Measurements from ENCODE around the gene PRPS1L1.

DNA sequence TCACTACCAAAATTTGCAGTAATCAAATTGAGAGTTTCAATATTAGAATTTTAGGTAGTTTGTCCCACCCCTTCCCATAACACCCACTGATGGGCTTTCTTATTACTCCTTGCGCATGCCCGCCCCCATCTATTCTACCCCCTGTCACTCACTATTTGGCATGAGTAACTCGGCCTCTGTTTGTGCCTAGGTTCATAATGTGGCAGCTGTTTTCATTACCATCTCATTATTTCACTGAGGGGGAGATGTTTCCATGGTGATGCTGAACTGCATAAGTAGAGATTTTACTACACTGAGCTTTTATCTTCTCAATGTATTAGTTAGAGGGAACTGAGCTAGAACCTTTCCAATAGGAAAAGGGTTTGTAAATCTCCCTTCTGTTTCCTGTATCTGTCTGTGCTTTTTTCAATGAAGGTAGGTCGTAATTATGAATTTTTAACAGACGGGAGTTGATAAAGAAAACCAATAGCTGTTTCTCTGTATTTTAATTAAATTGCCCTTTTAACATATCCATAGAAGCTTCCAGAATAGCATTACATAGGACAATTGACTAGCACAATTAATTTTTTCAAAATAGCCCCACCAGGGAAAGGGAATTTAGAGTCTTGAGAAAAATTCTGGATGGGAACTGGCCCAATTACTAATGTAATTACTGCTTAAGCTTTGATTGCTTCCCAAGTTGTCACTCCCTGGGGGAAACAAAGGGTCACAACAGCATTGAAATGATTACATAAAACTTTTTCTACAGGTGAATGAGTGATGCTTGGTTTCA, 33.4 kb downstream of the PRPS1L1 start:
- no peak for TF ChIP-seq EZH2 (IDR thresholded peaks at IDR 0.05)
- TF ChIP-seq, protein P1, sequence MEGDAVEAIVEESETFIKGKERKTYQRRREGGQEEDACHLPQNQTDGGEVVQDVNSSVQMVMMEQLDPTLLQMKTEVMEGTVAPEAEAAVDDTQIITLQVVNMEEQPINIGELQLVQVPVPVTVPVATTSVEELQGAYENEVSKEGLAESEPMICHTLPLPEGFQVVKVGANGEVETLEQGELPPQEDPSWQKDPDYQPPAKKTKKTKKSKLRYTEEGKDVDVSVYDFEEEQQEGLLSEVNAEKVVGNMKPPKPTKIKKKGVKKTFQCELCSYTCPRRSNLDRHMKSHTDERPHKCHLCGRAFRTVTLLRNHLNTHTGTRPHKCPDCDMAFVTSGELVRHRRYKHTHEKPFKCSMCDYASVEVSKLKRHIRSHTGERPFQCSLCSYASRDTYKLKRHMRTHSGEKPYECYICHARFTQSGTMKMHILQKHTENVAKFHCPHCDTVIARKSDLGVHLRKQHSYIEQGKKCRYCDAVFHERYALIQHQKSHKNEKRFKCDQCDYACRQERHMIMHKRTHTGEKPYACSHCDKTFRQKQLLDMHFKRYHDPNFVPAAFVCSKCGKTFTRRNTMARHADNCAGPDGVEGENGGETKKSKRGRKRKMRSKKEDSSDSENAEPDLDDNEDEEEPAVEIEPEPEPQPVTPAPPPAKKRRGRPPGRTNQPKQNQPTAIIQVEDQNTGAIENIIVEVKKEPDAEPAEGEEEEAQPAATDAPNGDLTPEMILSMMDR (IDR thresholded peaks at IDR 0.05) = no peak
- no peak for TF ChIP-seq EZH2phosphoT487 (IDR thresholded peaks at IDR 0.05)

Measured in neural progenitor cell (in vitro differentiated cells).